SK-N-SH treated with all-trans-retinoic acid at 6 μM for 48 hours (cell line): ENCODE measurements around the gene TTC7B.

Experiments used
- ATAC-seq: fragments of 200-7000 bp; cut with Tn5 transposase; 3 replicates; pipeline ENCODE4 v1.9.1; 2020; ENCODE audit warnings: mild to moderate bottlenecking, moderate library complexity
- ARNTL ChIP-seq: fragments of 450-650 bp; formaldehyde crosslinking; IDR thresholded peaks from 2 replicates; pipeline ENCODE4 v1.5.0; 2020; ENCODE audit warnings: low read depth, mild to moderate bottlenecking, moderate library complexity, borderline replicate concordance
- BACH2 ChIP-seq: fragments of 250-450 bp; sonication (Bioruptor Pico); IDR thresholded peaks from 2 replicates; pipeline ENCODE4 v1.9.0; 2021; ENCODE audit warnings: mild to moderate bottlenecking, borderline replicate concordance
- CSDC2 ChIP-seq: fragments of 250-450 bp; sonication (Bioruptor Pico); IDR thresholded peaks from 2 replicates; pipeline ENCODE4 v1.5.0; 2020; ENCODE audit warnings: mild to moderate bottlenecking, moderate library complexity
- CSRNP3 ChIP-seq: fragments of 250-450 bp; sonication (Bioruptor Pico); IDR thresholded peaks from 2 replicates; pipeline ENCODE4 v1.5.1; 2021; ENCODE audit warnings: mild to moderate bottlenecking, moderate library complexity
- ESRRG ChIP-seq: fragments of 250-450 bp; sonication (Bioruptor Pico); IDR thresholded peaks from 2 replicates; pipeline ENCODE4 v1.6.1; 2021; ENCODE audit warnings: mild to moderate bottlenecking
- GLIS3 ChIP-seq: fragments of 250-450 bp; sonication (Bioruptor Pico); IDR thresholded peaks from 2 replicates; pipeline ENCODE4 v1.5.0; 2020; ENCODE audit warnings: mild to moderate bottlenecking, moderate library complexity
- ISL1 ChIP-seq: fragments of 250-450 bp; sonication (Bioruptor Pico); IDR thresholded peaks from 2 replicates; pipeline ENCODE4 v2.1.2; 2022; ENCODE audit warnings: mild to moderate bottlenecking, moderate library complexity
- OSR1 ChIP-seq: fragments of 250-450 bp; sonication (Bioruptor Pico); IDR thresholded peaks from 2 replicates; pipeline ENCODE4 v1.8.0; 2022; ENCODE audit warnings: moderate library complexity, mild to moderate bottlenecking, inconsistent platforms
- PATZ1 ChIP-seq: fragments of 250-450 bp; sonication (Bioruptor Pico); IDR thresholded peaks from 2 replicates; pipeline ENCODE4 v1.8.0; 2020; ENCODE audit warnings: mild to moderate bottlenecking, moderate library complexity, borderline replicate concordance
- PPARA ChIP-seq: fragments of 250-450 bp; sonication (Bioruptor Pico); IDR thresholded peaks from 2 replicates; pipeline ENCODE4 v1.5.0; 2020; ENCODE audit warnings: mild to moderate bottlenecking, borderline replicate concordance
- RARB ChIP-seq: fragments of 250-450 bp; sonication (Bioruptor Pico); IDR thresholded peaks from 2 replicates; pipeline ENCODE4 v1.8.0; 2021; ENCODE audit warnings: mild to moderate bottlenecking, moderate library complexity
- SNAI2 ChIP-seq: fragments of 250-450 bp; sonication (Bioruptor Pico); IDR thresholded peaks from 2 replicates; pipeline ENCODE4 v1.5.0; 2020; ENCODE audit warnings: mild to moderate bottlenecking, moderate library complexity
- ZC3H10 ChIP-seq: fragments of 250-450 bp; sonication (Bioruptor Pico); IDR thresholded peaks from 2 replicates; pipeline ENCODE4 v1.5.1; 2021; ENCODE audit warnings: mild to moderate bottlenecking, moderate library complexity
- ZFP3 ChIP-seq: fragments of 250-450 bp; sonication (Bioruptor Pico); IDR thresholded peaks from 2 replicates; pipeline ENCODE4 v1.5.0; 2020; ENCODE audit warnings: mild to moderate bottlenecking, moderate library complexity
- ZFP30 ChIP-seq: fragments of 450-650 bp; formaldehyde crosslinking; IDR thresholded peaks from 2 replicates; pipeline ENCODE4 v1.5.0; 2022; ENCODE audit warnings: mild to moderate bottlenecking, moderate library complexity
- ZNF565 ChIP-seq: fragments of 450-650 bp; formaldehyde crosslinking; conservative IDR thresholded peaks from 2 replicates; pipeline ENCODE4 v1.5.0; 2020; ENCODE audit warnings: low read depth, mild to moderate bottlenecking, moderate library complexity
- ZNF70 ChIP-seq: fragments of 450-650 bp; formaldehyde crosslinking; IDR thresholded peaks from 2 replicates; pipeline ENCODE4 v1.5.0; 2020; ENCODE audit warnings: mild to moderate bottlenecking, moderate library complexity
- ZNF8 ChIP-seq: fragments of 450-650 bp; formaldehyde crosslinking; IDR thresholded peaks from 2 replicates; pipeline ENCODE4 v1.5.0; 2020; ENCODE audit warnings: mild to moderate bottlenecking, moderate library complexity
- TF ChIP-seq, protein P1 (sequence below): fragments of 250-450 bp; sonication (Bioruptor Pico); IDR thresholded peaks from 2 replicates; pipeline ENCODE4 v1.8.0; 2021; ENCODE audit warnings: low read depth, mild to moderate bottlenecking, moderate library complexity, borderline replicate concordance
- TF ChIP-seq, protein P2 (sequence below): fragments of 250-450 bp; sonication (Bioruptor Pico); IDR thresholded peaks from 2 replicates; pipeline ENCODE4 v1.5.0; 2020; ENCODE audit warnings: mild to moderate bottlenecking, moderate library complexity

Gene TTC7B

GRCh38 chr14:90671382-90672234 is 144.6 kb downstream of the TTC7B start:
- TF ChIP-seq PATZ1 (CRISPR knock-in tag) (no peak), ZFP3 (CRISPR knock-in tag) (no peak), RARB (CRISPR knock-in tag) (no peak), SNAI2 (no peak), OSR1 (CRISPR knock-in tag) (no peak), CSDC2 (CRISPR knock-in tag) (no peak), ESRRG (no peak), ZNF565 (CRISPR knock-in tag) (no peak), PPARA (CRISPR knock-in tag) (no peak), CSRNP3 (no peak), ZNF8 (CRISPR knock-in tag) (no peak), BACH2 (CRISPR knock-in tag) (no peak), ZFP30 (CRISPR knock-in tag) (no peak), GLIS3 (CRISPR knock-in tag) (no peak), ZNF70 (no peak)
- TF ChIP-seq, protein P1, sequence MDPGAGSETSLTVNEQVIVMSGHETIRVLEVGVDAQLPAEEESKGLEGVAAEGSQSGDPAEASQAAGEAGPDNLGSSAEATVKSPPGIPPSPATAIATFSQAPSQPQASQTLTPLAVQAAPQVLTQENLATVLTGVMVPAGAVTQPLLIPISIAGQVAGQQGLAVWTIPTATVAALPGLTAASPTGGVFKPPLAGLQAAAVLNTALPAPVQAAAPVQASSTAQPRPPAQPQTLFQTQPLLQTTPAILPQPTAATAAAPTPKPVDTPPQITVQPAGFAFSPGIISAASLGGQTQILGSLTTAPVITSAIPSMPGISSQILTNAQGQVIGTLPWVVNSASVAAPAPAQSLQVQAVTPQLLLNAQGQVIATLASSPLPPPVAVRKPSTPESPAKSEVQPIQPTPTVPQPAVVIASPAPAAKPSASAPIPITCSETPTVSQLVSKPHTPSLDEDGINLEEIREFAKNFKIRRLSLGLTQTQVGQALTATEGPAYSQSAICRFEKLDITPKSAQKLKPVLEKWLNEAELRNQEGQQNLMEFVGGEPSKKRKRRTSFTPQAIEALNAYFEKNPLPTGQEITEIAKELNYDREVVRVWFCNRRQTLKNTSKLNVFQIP: no peak
- TF ChIP-seq, protein P2, sequence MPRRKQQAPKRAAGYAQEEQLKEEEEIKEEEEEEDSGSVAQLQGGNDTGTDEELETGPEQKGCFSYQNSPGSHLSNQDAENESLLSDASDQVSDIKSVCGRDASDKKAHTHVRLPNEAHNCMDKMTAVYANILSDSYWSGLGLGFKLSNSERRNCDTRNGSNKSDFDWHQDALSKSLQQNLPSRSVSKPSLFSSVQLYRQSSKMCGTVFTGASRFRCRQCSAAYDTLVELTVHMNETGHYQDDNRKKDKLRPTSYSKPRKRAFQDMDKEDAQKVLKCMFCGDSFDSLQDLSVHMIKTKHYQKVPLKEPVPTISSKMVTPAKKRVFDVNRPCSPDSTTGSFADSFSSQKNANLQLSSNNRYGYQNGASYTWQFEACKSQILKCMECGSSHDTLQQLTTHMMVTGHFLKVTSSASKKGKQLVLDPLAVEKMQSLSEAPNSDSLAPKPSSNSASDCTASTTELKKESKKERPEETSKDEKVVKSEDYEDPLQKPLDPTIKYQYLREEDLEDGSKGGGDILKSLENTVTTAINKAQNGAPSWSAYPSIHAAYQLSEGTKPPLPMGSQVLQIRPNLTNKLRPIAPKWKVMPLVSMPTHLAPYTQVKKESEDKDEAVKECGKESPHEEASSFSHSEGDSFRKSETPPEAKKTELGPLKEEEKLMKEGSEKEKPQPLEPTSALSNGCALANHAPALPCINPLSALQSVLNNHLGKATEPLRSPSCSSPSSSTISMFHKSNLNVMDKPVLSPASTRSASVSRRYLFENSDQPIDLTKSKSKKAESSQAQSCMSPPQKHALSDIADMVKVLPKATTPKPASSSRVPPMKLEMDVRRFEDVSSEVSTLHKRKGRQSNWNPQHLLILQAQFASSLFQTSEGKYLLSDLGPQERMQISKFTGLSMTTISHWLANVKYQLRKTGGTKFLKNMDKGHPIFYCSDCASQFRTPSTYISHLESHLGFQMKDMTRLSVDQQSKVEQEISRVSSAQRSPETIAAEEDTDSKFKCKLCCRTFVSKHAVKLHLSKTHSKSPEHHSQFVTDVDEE (CRISPR knock-in tag): no peak
- TF ChIP-seq, all 23 proteins: peak for 0

GRCh38 chr14:90669731-90670130 is 146.5 kb downstream of the TTC7B start:
- ATAC-seq: no peak
- no peak for TF ChIP-seq BACH2 (CRISPR knock-in tag)
- no peak for TF ChIP-seq GLIS3 (CRISPR knock-in tag)
- no peak for TF ChIP-seq ISL1 (CRISPR knock-in tag)
- TF ChIP-seq, protein P1: no peak
- TF ChIP-seq, protein P2 (CRISPR knock-in tag): no peak
- no peak for TF ChIP-seq ARNTL (CRISPR knock-in tag)
- TF ChIP-seq OSR1 (CRISPR knock-in tag): no peak
- no peak for TF ChIP-seq CSRNP3
- no peak for TF ChIP-seq ZFP30 (CRISPR knock-in tag)
- no peak for TF ChIP-seq ZNF70
- TF ChIP-seq PATZ1 (CRISPR knock-in tag): no peak
- no peak for TF ChIP-seq ZC3H10 (CRISPR knock-in tag)
- no peak for TF ChIP-seq SNAI2

More at GRCh38 chr14:90671382-90672234, 144.6 kb downstream of the TTC7B start:
- ATAC-seq: no peak
